ENCODE data around the gene TRAIP.
A peak's percentile ranks its signal among the peaks of the same experiment; 100 is the strongest.
"Not testable (repeated sequence)": the region's sequence is repeated elsewhere in the genome, so short reads cannot be mapped to it uniquely, and the experiment has no call there.

Gene TRAIP

DNA sequence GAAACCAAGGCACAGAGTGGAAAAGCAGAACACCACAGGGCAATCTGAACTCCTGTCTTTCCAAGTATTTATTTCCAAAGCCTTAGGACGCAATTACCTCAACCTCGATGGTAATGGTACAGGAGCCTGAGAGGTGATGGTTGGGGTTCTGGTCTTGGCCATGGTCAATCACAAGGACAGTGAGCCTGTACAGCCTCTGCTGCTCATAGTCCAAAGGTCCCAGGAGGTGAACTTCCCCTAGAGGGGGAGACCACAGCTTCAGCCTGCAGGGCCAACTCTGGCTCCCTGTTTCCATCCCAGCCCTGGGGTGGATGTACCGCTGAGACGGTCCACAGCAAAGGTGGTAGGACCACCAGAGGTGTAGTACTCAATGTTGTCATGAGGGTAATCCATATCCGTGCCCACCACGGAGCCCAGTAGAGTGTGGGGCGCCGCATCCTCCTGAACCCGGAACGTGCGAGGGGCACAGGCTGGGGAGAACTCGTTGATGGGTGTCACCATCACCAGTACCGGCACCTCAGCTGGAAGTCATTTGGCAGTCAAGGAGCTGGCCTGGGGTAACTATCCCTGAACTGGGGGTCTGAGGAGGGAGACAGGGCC, 62.8 kb downstream of the TRAIP start:
- DNase-seq (ENCODE audit: low read depth in 2 of 3, low spot score in 1 of 3): no peak

DNA sequence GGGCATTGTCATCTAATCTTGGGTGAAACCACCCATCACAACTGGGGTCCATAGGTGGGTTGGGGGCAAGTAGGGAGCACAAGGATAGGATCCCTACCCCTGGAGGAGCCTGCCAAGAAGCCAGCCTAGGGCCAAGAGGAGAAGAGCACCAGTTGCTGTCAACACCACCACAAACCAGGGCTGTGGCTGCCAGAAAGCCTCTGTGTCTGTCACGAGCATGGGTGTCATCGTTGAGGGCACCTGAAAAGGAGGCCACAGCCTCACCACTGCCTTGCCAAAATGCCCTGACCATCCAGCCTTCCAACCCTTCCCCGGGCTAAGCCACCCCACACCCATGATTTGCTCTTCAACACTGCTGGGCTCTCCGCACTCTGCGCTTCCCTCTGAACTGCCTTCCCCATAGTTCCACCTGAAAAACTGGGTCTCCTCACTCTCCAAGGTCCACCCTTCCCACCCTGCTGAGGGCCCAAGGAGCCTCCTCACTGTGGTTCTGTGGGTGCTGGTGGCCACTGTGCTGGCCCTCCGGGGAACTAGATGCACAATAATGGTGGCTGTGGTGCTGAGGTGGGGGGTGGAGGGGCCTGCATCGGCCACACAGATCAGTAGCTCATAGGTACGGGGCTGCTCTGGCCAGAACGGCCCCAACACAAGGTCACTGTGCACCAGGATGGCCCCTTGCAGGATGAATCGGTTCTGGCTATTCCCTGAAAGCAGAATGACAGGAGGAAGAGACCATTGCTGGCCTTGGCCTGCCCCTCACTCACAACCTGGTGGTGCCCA, 63.8 kb downstream of the TRAIP start:
- no peak for DNase-seq (ENCODE audit: low read depth in 2 of 3, low spot score in 1 of 3)

DNA sequence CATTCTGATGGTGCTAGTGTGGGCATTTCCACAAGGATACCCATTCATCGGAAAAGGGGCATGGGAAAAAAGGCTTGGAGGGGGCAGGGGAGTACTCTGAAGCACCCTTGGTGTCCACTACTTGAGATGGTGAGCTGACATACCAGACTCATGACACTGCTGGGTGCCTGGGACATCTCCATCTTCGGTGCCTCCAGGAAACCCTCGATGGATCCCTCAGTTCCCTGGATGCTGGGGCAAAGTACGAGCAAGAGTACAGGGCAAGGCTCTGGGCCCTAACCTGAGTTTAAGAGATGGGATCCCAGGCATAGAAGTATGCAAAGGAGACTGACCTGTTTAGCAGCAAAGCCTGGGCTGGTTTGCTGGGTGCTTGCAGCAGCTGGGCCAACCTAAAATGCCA, 64.8 kb downstream of the TRAIP start:
- DNase-seq (ENCODE audit: low read depth in 2 of 3, low spot score in 1 of 3): no peak

DNA sequence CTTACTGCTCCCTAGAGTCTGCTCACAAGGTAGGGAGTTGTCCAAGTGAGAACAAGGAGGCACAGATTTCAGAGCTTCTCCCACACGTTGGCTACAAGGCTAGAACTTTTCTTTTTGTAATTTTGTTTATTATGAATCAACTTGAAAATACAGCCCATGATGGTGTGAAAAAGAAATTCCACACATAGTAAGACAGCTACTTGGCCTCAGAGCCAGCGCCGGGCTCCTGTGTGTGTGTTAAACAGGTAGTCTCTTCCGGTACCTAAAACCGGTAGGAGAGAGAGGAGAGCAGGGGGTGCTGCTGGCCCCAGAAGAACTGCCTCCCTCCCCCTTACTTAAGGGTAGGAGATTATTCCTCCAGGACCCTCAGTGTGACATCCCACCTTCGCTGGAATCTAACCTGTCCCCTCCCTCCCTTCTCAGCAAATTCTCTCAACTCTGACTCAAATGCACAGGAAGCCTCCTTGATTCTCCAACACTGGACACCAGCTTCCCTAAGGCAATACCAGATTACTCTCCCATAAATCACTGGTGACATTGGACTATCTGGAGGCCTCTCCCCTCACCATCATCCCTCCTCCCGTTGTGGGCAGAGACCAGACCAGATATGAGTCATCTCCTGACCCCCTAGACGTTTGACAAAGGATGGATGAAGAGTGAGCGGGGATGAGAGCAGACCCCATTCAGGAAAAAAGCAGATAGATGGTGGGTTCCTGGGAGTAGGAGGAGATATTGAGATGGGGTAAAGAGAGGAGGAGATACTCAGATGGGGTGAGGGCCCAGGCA, 65.5 kb downstream of the TRAIP start:
- no peak for DNase-seq (ENCODE audit: low read depth in 2 of 3, low spot score in 1 of 3)

DNA sequence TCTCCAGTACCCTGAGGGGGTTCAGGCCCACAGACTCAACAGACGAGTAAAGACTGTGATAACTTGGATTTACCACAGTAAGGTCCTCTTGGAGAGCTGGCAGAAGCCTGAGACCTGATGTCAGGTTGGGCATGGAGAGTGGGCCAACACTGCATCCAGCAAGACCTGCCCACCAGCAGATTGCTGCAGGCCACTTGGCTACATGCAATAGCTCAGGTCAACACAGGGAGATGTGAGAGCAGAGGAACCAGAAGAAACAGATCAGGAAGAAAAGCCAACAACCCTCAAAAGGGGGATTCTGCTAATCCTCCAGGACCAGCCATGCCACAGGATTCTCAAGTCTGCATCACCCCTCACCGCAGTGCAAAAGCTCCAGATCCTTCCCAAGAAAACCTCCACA, 68.3 kb downstream of the TRAIP start:
- DNase-seq (ENCODE audit: low read depth in 2 of 3, low spot score in 1 of 3): no peak

DNA sequence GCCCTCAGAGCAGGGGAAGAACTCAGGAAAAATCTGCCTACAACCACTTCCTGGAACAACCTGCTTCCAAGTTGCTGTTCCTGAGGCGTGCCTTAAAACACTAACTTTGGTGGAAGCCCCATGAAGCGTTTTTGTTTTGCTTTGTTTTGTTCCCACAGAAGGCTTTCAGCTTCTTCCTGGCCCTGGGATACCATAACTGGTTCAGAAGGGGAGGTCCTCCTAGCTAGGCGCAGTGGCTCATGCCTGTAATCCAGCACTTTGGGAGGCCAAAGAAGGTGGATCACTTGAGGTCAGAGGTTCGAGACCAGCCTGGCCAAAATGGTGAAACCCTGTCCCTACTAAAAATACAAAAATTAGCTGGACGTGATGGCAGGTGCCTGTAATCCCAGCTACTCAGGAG, 68.8 kb downstream of the TRAIP start:
- no peak for DNase-seq (ENCODE audit: low read depth in 2 of 3, low spot score in 1 of 3)

DNA sequence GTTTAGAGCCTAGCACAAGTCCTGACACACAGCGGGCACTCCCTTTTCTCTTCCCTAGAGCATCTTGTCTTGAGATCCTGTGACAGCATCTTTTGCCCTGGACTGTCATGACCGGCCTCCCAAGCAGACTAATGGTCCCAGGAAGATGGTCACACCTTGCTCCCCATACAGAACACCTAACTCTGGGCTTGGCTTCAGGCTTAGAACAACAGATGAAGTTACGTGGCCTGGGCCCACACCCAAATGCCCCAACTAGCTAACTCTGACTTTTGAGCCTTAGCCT, 69.2 kb downstream of the TRAIP start:
- DNase-seq (ENCODE audit: low read depth in 2 of 3, low spot score in 1 of 3): no peak

DNA sequence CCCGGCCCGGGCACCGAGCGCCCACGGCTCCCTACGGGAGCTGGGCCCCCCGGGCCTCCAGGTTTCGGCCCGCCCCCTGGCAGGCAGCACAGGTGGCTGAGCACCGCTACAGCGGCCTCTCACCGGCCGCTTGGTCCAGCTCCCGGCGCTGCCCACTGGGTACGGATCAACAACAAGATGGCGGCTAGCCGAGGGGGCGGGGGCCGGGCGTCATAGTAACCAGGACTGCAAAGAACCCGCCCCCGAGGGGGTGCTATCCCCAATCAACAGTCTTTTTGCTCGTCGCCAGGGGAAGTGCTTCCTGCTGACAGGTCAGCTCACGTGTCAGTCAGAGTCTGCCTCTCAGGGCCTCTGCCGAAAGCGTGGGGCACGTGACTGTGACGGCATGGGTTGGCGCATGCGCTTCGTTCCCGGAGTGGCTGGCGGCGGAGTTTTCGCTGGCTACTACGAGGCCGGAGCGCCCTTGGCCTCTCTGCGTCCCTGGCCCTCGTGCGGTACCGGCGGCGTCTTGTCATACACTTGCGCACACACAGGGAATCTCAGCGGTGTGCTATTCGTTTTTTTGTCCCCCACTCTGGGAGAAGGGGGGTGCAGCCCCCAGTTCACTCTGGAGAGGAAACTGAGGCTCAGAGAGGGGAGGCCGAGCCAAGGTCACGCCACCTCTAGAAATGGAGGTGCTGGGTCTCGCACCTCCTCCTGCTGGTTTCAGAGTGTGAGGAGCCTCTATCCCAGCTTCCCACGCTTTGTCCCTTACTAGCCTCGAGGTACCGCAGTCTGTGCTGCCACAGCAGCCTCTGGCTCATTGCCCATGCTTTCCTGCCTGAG, 69.8 kb downstream of the TRAIP start, which contains the start of gene IP6K1:
TSS of gene IP6K1 (minus strand) at position 186 of the 825 bp plus-strand sequence. CDS start 38,502 bp downstream, outside the sequence.
- DNase-seq (ENCODE audit: low read depth in 2 of 3, low spot score in 1 of 3): peak; percentile 99 to 100 (median 99)

DNA sequence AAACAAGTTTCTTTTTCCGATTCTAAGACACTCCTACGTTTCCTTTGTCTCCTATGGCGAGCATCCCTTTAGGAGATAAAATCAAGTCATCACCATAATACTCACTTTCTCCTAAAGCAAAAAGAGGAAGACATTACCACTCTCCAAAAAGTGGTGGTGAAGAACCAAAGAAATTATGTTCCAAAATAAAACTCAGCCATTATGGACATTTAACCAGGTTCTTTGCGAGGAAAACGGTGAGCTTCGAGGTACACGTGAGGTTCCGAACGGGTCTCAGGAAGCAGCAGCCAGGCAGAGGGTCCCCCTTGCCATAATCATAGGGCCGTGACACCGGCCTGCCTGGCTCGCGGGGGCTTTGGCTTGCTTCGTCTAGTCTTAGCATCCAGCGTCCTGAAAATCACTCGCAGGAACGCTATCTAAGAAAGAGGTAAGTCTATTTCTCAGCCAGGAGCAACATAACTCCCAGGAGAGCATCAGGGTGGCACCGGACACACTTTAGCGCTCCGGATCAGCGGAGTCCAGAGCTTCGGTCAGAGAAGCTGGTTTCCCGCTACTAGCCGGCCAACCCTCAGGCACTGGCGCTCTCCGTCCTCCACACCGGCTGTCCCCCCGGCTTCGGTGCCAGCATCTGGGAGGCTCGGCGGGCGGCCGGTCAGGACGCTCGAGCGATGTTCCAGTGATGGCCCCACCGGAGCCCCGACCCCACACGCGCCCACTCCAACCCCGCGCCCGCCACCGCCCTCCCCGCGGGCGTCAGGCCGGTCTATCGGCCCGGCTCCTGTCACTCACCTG, 70.6 kb downstream of the TRAIP start:
- no peak for DNase-seq (ENCODE audit: low read depth in 2 of 3, low spot score in 1 of 3)

DNA sequence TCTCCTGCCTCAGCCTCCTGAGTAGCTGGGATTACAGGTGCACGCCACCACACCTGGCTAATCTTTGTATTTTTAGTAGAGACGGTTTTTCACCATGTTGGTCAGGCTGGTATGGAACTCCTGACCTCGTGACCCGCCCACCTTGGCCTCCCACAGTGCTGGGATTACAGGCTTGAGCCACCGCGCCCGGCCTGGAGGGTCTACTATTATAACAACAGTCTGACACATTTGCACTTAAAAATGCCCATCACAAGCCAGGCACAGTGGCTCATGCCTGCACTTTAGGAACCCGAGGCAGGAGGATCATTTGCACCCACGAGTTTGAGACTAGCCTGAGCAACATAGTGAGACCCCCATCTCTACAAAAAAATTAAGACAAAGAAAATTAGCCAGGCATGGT, 74.1 kb downstream of the TRAIP start:
- DNase-seq (ENCODE audit: low read depth in 2 of 3, low spot score in 1 of 3): not testable (repeated sequence)

DNA sequence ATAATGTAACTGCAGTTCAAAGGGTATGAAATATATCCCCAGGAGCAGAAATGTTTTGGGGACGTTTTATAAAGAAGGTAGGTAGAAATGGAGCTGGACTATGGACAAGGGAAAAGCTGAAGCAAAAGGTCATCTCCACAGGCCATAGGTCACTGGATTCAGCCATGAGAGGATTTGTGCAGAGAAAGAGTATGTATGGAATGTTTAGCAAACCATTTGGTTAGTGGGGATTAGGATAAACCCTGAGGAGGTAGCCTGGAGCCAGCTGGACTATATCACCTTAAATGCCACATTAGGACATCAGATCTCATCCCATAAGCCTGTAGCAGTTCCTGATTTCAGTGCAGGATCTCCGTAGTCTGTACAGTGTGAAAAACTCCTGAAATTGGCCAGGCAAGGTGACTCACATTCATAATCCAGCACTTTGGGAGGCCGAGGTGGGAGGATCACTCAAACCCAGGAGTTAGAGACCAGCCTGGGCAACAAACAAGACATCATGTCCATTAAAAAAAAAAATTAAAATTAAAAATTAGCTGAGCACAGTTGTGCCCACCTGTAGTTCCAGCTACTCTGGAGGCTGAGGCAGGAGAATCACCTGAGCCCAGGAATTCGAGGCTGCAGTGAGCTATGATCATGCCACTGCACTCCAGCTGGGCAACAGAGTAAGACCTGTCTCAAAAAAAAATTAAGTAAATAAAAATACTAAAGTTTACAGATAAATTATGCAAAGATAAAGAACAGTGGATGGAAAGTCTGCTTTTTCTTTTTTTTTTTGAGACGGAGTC, 74.8 kb downstream of the TRAIP start:
- DNase-seq (ENCODE audit: low read depth in 2 of 3, low spot score in 1 of 3): no peak

DNA sequence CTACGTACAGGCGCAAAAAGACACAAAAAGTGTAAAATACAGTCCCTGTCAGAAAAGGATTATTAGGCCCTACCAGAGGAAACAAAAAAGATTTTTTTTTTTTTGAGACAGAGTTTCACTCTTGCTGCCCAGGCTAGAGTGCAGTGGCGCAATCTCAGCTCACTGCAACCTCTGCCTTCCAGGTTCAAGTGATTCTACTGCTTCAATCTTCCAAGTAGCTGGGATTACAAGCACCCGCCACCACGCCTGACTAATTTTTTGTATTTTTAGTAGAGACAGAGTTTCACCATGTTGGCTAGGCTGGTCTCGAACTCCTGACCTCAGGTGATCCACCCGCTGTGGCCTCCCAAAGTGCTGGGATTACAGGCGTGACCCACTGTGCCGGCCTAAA, 75.4 kb downstream of the TRAIP start:
- DNase-seq (ENCODE audit: low read depth in 2 of 3, low spot score in 1 of 3): not testable (repeated sequence)

DNA sequence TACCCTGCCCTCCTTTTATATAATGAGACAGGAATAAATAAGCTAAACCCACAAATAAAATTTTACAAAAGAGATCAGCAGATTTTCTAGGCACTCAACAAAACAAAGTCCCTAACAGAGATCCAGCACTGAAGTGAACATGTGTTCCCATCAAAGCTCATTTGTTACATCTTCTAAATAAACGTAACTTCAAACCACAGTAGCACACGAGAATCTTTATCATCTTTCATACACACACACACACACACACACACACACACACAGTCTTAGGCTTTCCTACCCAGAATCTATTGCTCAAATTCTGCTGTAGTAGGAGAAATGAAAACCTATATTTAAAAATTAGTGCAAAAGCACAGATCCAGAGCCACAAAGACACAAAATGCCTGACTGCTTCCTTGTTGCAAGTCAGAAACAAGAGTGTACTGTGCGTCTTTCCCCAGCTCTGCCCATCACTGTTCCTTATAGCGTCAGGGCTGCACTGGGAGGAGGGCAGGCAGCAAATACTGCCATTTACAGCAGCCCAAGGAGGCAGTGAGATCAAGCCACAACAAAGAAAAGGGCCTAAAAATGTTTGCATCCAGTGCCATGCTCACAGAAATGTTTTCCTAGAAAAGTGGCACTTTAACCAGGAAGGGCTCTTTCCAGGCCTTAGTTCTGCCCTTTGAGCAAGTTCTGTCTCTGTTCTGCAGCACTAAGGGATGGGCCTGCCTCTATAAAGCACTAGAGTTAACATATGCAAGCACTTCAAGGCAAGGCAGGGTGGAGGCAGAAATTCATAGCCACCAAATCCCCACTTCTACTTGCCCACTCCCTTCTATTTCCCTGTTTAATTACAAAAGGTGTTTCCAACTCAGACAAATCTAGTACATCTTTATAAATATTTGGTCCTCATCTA, 76.0 kb downstream of the TRAIP start:
- no peak for DNase-seq (ENCODE audit: low read depth in 2 of 3, low spot score in 1 of 3)

DNA sequence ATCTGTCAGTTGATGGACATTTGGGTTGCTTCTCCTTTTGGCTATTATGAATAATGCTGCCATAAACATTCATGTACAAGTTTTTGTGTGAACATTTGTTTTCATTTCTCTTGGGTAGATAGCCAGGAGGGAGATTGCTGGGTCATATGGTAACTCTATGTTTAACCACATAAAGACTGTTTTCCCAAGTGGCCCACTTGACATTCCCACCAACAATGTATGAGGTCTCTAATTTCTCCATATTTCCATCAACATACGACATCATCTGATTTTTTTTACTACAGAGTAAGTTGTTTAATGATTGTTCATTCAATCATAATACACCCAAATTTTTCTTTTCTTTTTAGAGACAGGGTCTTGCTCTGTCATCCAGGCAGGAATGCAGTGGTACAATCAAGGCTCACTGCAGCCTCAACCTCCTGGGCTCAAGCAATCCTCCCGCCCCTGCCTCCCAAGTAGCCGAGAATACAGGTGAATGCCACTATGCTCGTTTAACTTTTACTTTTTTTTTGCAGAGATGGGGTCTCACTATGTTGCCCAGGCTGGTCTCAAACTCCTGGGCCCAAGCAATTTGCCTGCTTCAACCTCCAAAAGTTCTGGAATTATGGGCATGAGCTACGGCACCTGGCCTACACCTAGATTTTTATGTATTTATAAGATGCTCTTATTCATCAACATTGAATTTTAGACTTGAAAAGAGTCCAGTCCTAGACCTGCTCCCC, 76.8 kb downstream of the TRAIP start:
- DNase-seq (ENCODE audit: low read depth in 2 of 3, low spot score in 1 of 3): no peak
